ENCODE measurements around the gene PSMB7.

PSMB7 gene

DNA sequence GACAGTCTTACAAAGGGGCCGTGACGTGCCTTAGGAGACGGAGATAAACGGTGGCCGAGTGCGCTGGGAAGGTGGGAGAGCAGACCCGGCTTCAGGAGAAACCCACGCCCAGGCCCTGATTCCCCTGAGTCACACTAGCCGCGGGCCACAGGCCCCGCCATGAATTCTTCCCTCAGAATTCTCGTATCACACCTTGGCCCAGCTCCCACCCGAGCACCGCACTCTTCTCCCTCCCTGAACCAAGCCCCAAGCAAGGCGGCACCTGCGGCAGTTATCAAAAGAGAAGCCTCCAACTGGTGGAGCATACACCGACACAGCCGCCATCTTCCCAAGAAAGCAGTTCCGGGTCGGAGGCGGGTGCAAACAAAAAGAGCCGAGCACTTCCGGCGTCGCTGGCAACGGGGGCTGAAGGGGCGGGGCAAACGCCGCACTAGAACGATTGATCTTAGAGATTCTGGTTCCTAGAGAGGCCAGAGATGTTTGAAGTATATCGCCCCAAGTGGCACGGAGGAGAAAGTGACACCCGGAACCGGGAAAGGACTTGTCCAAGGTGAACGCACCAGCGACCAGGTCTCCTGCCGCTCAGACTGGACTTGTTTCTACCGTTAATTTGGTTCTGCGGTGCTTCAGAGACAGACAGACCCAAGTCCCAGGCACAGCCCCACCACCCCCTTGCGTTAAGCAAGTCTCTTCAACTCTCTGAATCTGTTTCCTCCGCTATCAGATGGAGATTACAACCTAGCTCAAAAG is at the start of gene PSMB7:
Gene PSMB7 (minus strand): TSS at position 341 of the 750 bp plus-strand sequence. CDS start 17 bp downstream, at position 324.
- peak; percentile 99 to 100 (median 99) for DNase-seq

DNA sequence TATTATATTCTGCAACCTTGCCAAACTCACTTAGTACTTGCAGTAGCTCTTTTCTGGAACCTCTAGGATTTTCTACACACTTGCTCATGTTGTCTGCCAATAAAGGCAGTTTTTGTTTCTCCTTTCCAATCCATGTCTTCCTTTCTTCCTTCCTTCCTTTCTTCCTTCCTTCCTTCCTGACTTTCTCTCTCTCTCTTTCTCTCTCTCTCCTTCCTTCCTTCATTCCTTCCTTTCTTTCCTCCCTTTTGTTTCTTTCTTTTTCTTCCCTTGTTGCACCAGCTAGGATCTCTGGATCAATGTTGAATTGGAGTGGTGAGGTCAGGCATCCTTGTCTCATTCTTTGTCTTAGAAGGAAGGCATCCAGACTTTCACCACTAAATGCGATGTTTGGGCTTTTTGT is 47.5 kb upstream of the PSMB7 start:
- no peak for DNase-seq

DNA sequence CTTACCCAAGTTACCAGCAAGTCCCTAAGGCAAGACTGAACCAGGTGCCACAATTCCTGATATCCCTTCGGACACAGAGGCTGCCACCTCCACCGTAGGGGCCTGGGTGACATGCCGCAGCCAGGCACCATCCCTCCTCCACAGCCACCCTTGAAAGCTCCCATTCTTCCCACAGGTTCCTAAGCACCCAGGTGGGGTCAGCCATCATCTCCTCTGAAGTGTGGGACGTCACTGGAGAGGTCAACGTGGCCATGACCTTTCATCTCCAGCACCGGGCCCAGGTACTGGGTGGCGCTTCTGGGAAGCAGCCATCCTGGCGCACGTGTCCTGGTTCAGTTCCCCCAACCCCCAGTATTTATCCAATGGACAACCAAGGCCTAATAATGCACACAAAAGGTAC is 43.2 kb upstream of the PSMB7 start:
- no peak for DNase-seq

DNA sequence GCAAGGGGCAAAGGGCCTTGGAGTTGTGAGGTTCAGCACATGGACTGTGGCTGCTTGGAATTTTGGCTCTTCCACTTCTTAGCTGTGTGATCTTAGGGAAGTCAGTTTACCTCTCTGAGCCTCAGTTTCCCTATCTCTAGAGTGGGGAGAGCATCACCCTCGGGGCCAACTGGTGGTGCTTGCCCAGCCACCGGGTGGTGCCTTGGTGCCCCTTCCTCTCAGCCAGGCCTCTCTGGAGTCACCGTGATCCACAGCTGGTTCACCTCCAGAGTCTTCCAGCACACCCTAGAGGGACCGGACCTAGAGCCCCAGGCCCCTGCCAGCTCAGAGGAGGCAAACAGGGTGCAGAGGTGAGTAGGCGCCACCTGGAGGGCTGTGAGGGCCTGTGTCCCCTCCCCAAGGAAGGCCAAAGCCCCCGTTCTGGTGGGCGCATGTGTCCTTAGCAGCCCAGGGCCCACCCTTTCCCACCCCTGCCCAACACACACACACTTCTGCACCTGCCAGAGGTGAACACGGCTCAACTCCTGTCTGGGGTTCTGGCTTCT is 42.7 kb upstream of the PSMB7 start:
- no peak for DNase-seq

DNA sequence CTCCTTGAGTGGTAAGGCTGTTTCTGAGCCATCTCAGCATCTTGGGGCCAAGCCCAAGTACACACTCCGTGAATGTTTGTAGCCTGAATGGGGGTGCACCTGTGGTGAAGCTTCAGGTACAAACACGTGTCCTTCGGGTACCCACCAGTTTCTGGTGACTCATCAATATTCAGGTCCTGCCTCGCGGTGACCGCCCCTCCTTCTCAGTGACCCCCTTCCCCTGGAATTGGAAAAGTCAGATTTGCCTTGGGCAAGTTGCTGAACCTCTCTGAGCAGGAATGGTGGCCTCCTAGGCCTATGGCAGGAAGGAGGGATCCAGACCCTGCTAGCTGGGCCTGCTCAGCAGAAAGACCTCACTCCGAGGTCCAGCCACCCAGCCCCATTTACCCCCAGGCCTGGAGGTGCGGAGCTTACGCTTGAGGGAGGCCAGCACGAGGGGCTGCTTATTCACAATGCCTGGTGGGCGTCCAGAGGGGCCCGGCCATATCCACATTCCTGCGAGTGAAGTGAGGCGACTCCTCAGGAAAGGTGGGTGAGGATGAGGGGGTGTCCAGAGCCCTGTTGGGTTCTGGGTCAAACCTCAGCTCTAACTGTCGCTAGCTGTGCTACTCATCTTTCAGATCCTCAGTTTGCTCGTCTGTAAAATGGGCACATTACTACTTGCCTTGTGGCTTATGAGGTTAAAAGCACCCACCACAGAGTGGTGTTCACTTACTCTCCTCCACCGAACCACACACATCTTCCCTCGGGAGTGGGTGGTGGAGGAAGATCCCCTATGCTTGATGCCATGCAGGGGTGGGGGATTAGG is 42.0 kb upstream of the PSMB7 start:
- DNase-seq = no peak

DNA sequence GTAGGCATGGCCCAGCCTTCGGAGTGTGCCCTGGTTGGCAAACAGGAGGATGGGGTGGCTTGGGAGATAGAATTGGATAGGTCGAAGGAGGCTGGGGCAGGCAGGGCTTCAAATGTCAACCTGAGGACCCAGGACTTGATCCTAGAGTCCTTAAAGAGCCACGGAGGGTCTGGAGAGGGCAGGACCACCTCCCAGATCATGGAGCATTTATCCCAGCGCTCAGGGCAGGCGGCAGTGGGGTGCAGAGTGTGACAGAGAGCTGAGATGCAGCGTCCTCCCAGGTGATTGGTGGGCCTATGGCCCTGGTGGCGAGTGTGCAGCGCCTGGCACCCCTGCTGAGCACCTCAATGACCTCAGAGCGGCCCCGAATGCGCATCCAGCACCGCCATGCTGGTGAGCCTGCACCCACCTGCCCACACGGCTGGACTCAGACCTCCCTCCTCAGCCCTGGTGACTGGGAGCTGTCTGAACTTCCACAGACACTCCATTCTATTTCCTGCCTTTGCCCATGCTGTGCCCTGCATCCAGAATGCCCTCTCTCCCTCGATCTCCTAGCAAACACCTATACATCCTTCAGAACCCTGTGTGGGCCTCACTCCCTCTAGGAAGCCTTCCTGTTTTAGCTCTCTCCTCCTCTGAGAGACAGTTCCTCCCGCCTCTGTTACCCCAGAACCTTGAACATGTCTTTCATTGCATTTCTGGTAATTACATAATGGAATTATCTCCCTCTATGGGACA is 41.3 kb upstream of the PSMB7 start:
- DNase-seq = no peak

DNA sequence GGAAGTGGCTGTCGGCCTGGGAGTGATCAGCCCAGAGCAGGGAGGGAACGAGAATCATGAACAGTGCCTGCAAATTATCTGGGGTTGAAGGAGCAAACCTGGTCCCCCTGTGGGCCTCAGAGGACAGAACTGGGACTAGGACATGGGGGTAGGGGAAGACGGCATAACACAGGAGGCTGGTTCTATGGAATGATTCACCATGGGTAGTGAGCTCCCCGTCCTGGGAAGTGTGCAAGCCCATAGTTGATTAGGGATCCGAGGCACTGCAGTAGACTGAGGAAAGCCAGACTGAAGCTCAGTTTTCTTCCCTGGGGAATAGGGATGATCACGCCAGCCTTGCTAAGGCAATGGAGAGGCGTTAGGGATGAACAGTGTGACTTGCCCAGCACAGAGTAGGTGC is 40.6 kb upstream of the PSMB7 start:
- DNase-seq = no peak

DNA sequence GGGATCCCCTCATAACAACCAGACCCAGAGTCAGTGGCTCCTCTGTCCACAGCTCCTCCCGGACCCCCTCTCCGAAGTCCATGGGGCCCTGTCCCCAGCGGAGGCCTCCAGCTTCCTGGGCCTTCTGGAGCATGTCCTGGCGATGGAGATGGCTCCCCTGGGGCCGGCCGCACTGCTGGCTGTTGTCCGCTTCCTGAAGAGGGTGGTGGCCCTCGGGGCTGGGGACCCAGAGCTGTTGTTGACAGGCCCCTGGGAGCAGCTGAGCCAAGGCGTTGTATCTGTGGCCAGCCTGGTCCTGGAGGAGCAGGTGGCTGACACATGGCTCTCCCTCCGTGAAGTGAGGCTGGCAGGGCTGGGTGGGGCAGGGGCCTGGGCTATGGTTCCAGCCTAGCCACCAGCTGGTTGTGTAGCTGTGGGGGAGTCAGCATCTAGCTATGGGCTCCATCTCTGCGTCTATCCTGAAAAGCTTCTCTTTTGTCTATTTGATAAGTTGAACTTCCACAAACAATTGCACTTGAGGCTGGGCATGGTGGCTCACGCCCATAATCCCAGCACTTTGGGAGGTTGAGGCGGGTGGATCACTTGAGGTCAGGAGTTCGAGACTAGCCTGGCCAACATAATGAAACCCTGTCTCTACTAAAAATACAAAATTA is 39.7 kb upstream of the PSMB7 start:
- DNase-seq = no peak

DNA sequence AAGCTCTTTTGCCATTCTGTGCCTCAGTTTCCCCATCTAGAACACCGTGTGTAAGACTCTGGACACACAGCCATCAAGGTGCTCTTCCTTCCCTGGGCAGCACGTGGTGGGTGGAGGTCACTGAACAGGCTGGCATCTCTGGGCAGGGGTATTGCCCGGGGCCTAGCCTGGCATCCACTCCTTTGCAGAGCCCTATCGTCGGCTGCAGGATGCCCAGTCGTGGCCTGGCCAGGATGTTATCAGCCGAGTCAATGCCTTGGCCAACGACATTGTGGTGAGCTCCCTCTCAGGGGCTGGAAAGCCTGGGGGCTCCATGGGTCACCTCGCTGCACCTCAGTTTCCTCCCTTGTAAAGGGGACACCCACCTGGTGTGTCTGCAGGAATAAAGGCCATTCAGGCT is 39.1 kb upstream of the PSMB7 start:
- no peak for DNase-seq

DNA sequence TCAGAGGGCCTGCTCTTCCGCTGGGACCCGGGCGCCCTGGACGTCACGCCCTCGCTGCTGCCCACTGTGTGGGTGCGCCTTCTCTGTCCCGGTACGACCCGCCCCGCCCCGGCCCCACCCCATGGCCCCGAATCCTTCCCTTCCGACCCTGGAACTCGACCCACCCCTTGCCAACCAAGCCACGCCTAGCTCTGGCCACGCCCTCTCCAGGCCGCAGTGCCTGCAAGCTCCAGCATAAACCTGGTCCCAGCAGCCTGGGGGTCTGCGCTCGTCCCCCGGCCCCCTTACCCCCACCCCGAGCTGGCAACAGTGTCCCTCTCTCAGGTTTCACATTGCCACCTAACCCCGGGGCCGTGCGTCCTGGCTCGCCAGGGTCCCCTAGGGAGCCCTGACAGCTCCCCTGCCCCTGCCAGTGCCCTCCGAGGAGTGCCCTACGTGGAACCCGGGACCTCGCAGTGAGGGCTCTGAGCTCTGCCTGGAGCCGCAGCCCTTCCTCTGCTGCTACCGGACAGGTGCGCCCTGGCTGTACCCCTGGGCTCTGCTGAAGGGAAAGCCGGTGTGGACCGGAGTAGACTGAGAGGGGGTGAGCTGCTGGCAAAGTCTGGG is 38.4 kb upstream of the PSMB7 start:
- DNase-seq = peak in 2 of 3 donors; percentile 22 to 47

DNA sequence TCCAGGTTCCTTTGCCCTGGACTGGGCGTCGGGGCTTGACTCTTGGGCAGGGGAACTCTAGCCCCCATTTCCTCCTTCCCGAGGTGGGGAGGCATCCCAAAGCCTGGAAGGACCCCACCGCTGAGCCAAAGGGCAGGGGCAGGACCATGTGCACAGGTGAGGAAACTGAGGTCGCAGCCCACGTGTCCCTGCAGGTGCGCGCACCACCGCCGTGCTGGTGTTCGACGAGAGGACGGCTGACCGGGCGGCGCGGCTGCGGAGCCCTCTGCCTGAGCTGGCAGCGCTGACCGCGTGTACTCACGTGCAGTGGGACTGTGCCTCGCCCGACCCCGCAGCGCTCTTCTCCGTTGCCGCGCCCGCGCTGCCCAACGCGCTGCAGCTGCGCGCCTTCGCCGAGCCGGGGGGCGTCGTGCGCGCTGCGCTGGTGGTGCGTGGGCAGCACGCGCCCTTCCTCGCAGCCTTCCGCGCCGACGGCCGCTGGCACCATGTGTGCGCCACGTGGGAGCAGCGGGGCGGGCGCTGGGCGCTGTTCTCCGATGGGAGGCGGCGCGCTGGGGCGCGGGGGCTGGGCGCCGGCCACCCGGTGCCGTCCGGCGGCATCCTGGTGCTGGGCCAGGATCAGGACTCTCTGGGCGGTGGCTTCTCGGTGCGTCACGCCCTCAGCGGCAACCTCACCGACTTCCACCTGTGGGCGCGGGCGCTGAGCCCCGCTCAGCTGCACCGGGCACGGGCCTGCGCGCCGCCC is 37.8 kb upstream of the PSMB7 start:
- DNase-seq = peak in 1 of 3 donors; percentile 8

DNA sequence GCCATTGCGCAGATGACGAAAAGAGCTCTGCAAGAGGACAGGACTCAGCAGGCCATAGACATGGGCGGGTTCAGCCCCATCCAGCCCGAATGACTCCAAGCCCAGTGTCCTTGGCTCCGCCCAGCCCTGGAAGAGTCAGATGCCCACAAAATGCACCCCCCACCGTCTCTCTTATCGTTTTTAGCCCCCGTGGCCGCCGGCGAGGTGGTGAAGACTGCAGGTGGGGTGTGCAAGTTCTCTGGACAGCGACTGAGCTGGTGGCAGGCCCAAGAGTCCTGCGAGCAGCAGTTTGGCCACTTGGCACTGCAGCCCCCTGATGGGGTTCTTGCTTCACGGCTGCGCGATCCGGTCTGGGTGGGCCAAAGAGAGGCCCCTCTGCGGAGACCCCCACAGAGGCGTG is 37.1 kb upstream of the PSMB7 start:
- no peak for DNase-seq

DNA sequence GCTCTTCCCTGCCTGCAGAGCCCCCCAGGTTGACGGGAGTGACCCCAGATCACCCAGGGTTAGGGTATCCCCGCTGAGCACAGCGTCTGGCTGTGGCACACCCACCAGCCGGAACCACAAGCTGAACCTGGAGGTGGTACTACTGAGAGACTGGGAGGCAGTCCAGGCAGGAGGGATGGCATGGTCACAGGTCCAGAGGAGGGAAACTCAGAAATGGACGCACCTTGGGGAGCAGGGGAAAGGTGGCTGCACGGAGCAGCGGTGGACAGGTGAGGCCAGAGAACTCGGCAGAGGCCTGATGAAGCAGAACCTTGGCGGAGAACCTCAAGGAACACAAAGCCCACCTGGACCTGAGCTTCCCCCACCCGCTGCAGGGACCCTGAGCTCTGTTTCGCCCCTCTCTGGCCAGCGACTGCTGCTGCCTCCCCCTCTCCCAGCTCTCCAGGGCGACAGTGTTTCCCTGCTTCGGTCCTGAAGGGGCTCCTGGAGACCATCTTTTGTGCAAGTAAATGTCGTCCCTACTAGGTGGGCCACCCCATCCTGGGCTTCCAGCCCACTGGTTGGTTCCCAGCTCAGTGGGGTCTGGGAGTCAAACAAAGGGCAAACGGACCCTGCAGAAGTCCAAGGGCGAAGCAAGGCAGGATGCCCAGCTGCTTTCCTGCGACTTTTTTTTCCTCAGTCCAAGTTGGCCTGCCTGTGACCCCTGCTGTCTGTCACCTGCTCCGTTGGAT is 35.9 kb upstream of the PSMB7 start:
- no peak for DNase-seq

DNA sequence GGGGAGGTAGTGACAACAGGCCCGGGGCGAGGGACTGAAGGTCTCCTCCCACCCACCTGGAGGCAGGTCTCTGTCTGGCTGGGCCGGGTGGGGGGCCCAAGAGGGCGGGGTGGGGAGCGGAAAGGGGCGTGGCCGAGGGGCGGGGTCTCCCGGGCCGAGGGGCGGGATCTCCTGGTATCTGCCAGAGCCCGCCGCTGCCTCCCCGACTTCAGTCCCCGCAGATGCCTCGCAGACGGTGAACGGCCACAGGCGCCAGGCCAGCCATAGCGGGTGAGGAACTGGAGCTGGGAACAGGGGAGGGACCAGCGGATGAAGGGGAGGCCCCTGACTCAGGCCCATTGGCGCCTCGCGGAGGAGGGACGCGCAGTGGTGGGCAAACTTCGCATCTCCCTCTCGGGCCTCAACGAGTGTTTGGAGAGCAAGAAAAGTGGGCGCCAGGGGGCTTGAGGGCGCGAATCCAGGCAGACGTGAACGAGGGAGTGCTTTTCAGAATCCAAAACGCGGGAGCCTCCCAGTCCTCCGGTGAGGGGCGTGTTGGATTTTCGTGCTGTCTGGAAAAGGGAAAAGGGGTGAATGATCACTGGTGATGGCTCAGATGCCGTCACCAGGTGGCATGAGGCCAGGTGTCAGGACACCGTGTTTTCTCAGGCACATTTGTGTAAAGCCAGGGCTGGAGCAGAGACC is 35.1 kb upstream of the PSMB7 start, which contains the start of gene ADGRD2:
Gene ADGRD2 (plus strand): TSS at position 211 of the 684 bp plus-strand sequence. CDS start 1,216 bp downstream, outside the sequence.
- peak; percentile 14 to 36 (median 27) for DNase-seq

DNA sequence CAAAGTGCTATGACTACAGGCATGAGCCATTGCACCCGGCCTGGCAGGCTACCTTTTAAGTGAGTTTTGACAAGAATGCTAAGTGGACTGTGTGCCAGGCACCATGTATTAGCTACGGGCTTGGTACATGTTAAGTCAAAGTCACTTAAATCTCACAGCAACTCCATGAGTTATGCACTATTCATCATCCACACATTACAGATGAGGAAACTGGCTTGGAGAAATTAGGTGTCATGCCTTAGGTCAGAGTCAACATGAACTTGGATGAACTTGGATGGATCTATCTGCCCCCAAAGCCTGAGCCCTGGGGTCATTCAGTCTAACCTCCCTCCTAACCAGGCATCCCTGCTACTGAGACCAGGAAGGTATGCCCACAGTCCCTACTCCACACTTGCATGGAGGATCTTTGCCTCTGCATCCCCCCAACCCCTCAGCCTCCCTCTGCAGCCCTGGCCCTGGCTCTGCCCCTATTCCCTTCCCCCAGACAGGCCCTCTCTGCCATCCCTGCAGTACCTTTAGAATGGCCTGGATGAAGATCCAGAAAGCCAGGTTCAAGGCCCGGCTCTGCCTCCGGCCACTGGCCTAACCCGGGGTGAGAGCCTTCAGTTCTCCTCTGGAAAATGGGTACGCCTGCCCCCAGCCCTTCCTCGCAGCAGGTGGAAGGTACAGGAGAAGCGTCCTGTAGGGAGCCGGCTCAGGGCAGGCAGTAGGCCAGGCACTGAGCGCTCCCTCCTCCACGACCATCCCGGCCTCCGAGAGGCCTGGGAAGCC is 34.3 kb upstream of the PSMB7 start:
- DNase-seq = no peak

DNA sequence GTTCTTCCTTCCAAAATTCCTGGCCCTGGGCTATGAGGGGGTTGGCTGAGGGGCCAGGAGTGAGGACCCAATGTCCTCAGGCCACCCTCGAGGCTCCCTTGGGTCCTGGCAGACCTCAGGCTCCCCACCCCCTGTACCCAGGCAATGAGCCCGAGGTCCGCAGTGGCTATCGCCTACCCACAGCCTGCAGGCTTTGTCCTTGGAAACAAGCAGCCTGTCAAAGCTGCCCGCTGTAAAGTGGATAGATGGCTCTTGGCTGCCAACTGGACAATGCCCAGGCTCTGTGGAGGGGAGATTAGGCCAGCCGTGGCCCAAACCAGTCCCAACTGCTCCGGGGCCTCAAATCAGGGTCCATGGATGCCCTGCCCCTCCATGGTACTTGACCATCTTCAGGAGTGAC is 32.8 kb upstream of the PSMB7 start:
- no peak for DNase-seq

DNA sequence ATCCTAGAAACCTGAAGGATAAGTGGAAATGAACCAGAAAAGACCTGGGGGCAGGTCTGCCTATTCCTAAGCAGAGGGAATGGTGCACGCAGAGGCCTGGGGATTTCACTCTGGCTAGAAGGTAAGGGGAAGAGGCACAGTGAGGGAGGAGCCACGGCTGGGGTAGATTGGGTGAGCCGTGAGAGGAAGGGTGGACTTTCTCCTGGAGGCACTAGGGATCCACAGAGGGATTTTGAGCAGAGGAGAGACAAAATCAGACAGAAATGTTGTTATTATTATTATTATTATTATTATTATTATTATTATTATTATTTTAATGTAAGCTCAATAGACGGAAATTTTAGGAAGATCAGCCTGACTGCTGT is 32.0 kb upstream of the PSMB7 start:
- DNase-seq = no peak

DNA sequence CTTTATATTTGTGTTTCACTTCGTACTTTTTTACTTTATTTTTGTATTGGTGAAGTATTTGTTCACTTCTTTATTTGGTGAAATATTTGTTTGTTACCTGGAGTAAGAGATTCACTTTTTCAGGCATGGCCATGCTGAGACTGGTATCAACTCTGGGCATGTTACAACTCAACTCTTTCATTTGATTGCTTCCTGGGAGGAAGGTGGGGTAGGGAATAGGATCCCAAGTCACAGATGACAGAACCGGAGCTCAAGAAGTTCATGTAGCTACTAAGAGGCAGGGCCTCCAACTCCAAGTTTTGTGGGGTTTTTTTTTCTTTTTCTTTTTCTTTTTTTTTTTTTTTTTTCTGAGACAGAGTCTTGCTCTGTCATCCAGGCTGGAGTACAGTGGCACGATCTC is 28.9 kb upstream of the PSMB7 start:
- DNase-seq = no peak

DNA sequence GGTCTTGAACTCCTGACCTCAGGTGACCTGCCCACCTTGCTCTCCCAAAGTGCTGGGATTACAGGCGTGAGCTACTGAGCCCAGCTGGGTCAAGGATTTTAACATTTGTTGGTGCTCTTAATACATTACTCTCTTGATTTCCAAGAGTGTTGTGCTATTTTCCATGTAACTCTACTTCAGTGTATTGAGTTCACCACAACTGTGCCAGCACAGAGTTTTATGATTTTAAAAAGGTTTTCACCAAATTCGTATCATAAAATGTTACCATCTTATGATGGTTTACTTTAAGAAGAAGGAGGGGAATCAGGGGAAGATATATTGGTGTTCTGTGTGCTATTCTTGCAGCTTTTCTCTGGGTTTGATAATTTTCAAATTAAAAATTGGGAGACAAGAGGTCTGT is 28.4 kb upstream of the PSMB7 start:
- no peak for DNase-seq

Data from suppressor macrophage treated with lipopolysaccharide for 1 hour (primary cell).